Mesendoderm (in vitro differentiated cells): Measurements from ENCODE around the gene SUGCT.

Experiments
- DNase-seq: peaks from one replicate; pipeline ENCODE4 v3.0.0; 2013
- H2AK5ac ChIP-seq: 2 replicates; pipeline ENCODE4 v1.6.1; 2013; ENCODE audit warnings: low read length, inconsistent platforms
- H2BK120ac ChIP-seq: 2 replicates; pipeline ENCODE4 v1.6.1; 2013; ENCODE audit warnings: low read depth, mild to moderate bottlenecking, low read length, moderate library complexity, mixed read lengths
- H2BK15ac ChIP-seq: replicated peaks from 2 replicates; pipeline ENCODE4 v1.6.1; 2013; ENCODE audit warnings: low read depth, mild to moderate bottlenecking, moderate library complexity
- H2BK5ac ChIP-seq: 2 replicates; pipeline ENCODE4 v1.6.1; 2013; ENCODE audit warnings: low read length, inconsistent platforms
- H3K18ac ChIP-seq: 2 replicates; pipeline ENCODE4 v1.6.1; 2013; ENCODE audit warnings: mild to moderate bottlenecking, low read length, mixed read lengths
- H3K23ac ChIP-seq: one replicate; pipeline ENCODE4 v1.6.1; 2013; ENCODE audit warnings: low read length
- H3K27ac ChIP-seq: 2 replicates; pipeline ENCODE4 v1.5.1; 2013; ENCODE audit warnings: low read depth, mild to moderate bottlenecking, inconsistent platforms, low read length, moderate library complexity
- H3K27me3 ChIP-seq: 2 replicates; pipeline ENCODE4 v1.6.1; 2013; ENCODE audit warnings: low read length, control low read depth, mild to moderate bottlenecking, inconsistent platforms; ENCODE audit not compliant: insufficient read depth, poor library complexity
- H3K36me3 ChIP-seq: 2 replicates; pipeline ENCODE4 v1.6.1; 2013; ENCODE audit warnings: low read length, inconsistent platforms; ENCODE audit not compliant: control insufficient read depth, insufficient read depth
- H3K4ac ChIP-seq: one replicate; pipeline ENCODE4 v1.6.1; 2013; ENCODE audit warnings: low read depth, mild to moderate bottlenecking, low read length, moderate library complexity
- H3K4me1 ChIP-seq: 2 replicates; pipeline ENCODE4 v1.6.1; 2013; ENCODE audit warnings: low read depth, low read length, inconsistent platforms; ENCODE audit not compliant: control insufficient read depth
- H3K4me2 ChIP-seq: 2 replicates; pipeline ENCODE4 v1.6.1; 2013; ENCODE audit warnings: low read length
- H3K4me3 ChIP-seq: 2 replicates; pipeline ENCODE4 v1.5.1; 2013; ENCODE audit warnings: mild to moderate bottlenecking, low read length
- H3K56ac ChIP-seq: one replicate; pipeline ENCODE4 v1.6.1; 2013; ENCODE audit warnings: low read length
- H3K79me1 ChIP-seq: 2 replicates; pipeline ENCODE4 v1.6.1; 2013; ENCODE audit warnings: low read length, inconsistent platforms
- H3K79me2 ChIP-seq: 2 replicates; pipeline ENCODE4 v1.6.1; 2013; ENCODE audit warnings: mild to moderate bottlenecking, low read length; ENCODE audit not compliant: control insufficient read depth, insufficient read depth
- H3K9ac ChIP-seq: 2 replicates; pipeline ENCODE4 v1.6.1; 2013; ENCODE audit warnings: low read length, inconsistent platforms
- H4K5ac ChIP-seq: one replicate; pipeline ENCODE4 v1.6.1; 2013; ENCODE audit warnings: low read length
- H4K8ac ChIP-seq: one replicate; pipeline ENCODE4 v1.6.1; 2013; ENCODE audit warnings: low read depth, mild to moderate bottlenecking, control low read depth, low read length, moderate library complexity
- WGBS: extraction: QIAGEN DNeasy Blood & Tissue Kit; methylation state at CpG from one replicate; pipeline ENCODE4 v1.1.7; 2013; ENCODE audit warnings: low lambda C conversion rate, missing lambda C conversion rate; ENCODE audit not compliant: insufficient coverage; ENCODE audit errors: extremely low coverage; 5-methylcytosine and 5-hydroxymethylcytosine counted together

The SUGCT gene

GRCh38 chr7:40419806-40420205, 285.0 kb downstream of the SUGCT start:
- no peak overlapping the region for H2BK5ac ChIP-seq
- H3K4me3 ChIP-seq = no peak overlapping the region
- H4K5ac ChIP-seq = no peak overlapping the region
- no peak overlapping the region for H3K27ac ChIP-seq
- no peak overlapping the region for H4K8ac ChIP-seq
- WGBS = no CpG with 5 or more reads among the region's 1 CpG
- H2BK15ac ChIP-seq = no peak overlapping the region
- no peak overlapping the region for H2AK5ac ChIP-seq
- no peak overlapping the region for H2BK120ac ChIP-seq
- H3K79me1 ChIP-seq = no peaks in the 10 kb centered on the region
- no peaks in the 10 kb centered on the region for H3K79me2 ChIP-seq
- H3K4ac ChIP-seq = no peak overlapping the region
- DNase-seq = peak; percentile 15
- no peaks in the 10 kb centered on the region for H3K27me3 ChIP-seq
- no peak overlapping the region for H3K4me2 ChIP-seq
- no peak overlapping the region for H3K9ac ChIP-seq
- H3K18ac ChIP-seq = no peak overlapping the region
- H3K56ac ChIP-seq = no peak overlapping the region
- H3K36me3 ChIP-seq = no peaks in the 10 kb centered on the region
- no peaks in the 10 kb centered on the region for H3K4me1 ChIP-seq
- H3K23ac ChIP-seq = no peak overlapping the region

DNA sequence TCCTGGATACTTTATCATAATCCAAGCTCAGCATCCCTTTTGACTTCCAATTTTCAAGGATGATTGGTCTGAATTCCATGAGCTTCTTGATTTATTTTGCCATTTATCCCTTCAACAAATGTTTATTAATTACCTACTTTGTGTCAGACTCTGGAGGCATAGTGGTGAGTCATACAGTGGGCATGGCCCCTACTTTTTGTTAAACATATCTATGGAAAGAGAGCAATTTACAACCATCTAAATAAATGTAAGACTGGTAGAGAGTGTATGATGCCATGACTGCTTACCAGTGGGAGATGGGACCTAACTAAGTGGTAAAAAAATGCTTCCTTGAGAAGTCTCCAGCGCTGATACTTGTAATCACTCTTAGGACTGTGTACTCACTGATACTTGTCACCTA, 286.6 kb downstream of the SUGCT start:
- Histone ChIP-seq H3K9ac (no peak overlapping the region), H3K4me3 (no peak overlapping the region), H3K36me3 (no peaks in the 10 kb centered on the region), H3K4me2 (no peak overlapping the region), H4K8ac (no peak overlapping the region), H2BK5ac (no peak overlapping the region), H3K79me2 (no peaks in the 10 kb centered on the region), H4K5ac (no peak overlapping the region), H3K4ac (no peak overlapping the region), H2BK120ac (no peak overlapping the region), H2AK5ac (no peak overlapping the region), H3K56ac (no peak overlapping the region), H3K18ac (no peak overlapping the region), H3K23ac (no peak overlapping the region), H3K27me3 (no peaks in the 10 kb centered on the region), H3K79me1 (no peaks in the 10 kb centered on the region), H3K4me1 (no peaks in the 10 kb centered on the region), H3K27ac (no peak overlapping the region), H2BK15ac (no peak overlapping the region)
- no peak for DNase-seq
- no CpG with 5 or more reads among the region's 1 CpG for WGBS

GRCh38 chr7:40425696-40426095, 290.9 kb downstream of the SUGCT start:
- Histone ChIP-seq H3K56ac (no peak overlapping the region), H3K23ac (no peak overlapping the region), H2BK120ac (no peak overlapping the region), H3K79me1 (no peaks in the 10 kb centered on the region), H3K79me2 (no peaks in the 10 kb centered on the region), H3K4me1 (no peaks in the 10 kb centered on the region), H2BK15ac (no peak overlapping the region), H4K5ac (no peak overlapping the region), H3K4me2 (no peak overlapping the region), H2BK5ac (no peak overlapping the region), H3K18ac (no peak overlapping the region), H3K27me3 (no peaks in the 10 kb centered on the region), H3K27ac (no peak overlapping the region), H3K9ac (no peak overlapping the region), H3K36me3 (no peaks in the 10 kb centered on the region), H4K8ac (no peak overlapping the region), H2AK5ac (no peak overlapping the region), H3K4me3 (no peak overlapping the region), H3K4ac (no peak overlapping the region)
- WGBS = no CpG with 5 or more reads among the region's 2 CpGs
- no peak for DNase-seq

DNA sequence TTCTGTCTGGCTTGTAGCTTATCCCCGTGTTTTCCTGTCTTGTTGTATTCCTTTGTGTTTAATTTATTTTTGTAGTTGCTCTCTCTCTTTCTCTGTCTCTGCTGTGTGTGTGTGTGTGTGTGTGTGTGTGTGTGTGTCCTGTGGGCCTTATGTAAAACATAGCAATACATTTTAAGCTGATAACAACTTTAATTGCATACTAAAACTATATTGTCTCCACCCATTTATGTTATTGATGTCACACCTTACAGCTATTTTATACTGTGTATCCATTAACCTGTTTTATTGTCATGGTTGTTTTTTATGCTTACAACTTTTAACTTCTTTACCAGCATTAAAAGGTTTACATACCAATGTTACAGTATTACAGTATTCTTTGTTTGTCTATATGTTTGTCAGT, 293.6 kb downstream of the SUGCT start:
- Histone ChIP-seq H2BK15ac (no peak overlapping the region), H3K36me3 (no peaks in the 10 kb centered on the region), H3K4ac (no peak overlapping the region), H3K18ac (no peak overlapping the region), H3K4me3 (no peak overlapping the region), H4K8ac (no peak overlapping the region), H3K27ac (no peak overlapping the region), H3K4me2 (no peak overlapping the region), H4K5ac (no peak overlapping the region), H2BK5ac (no peak overlapping the region), H3K79me1 (no peaks in the 10 kb centered on the region), H3K27me3 (no peaks in the 10 kb centered on the region), H3K23ac (no peak overlapping the region), H3K9ac (no peak overlapping the region), H3K4me1 (no peaks in the 10 kb centered on the region), H2BK120ac (no peak overlapping the region), H2AK5ac (no peak overlapping the region), H3K79me2 (no peaks in the 10 kb centered on the region), H3K56ac (no peak overlapping the region)
- no CpG with 5 or more reads among the region's 1 CpG for WGBS
- no peak for DNase-seq

GRCh38 chr7:40429826-40430225, 295.0 kb downstream of the SUGCT start:
- no peak overlapping the region for H3K4me2 ChIP-seq
- no peak overlapping the region for H3K23ac ChIP-seq
- H3K27me3 ChIP-seq = no peaks in the 10 kb centered on the region
- H3K56ac ChIP-seq = no peak overlapping the region
- H3K18ac ChIP-seq = no peak overlapping the region
- no peak overlapping the region for H2BK15ac ChIP-seq
- no CpG with 5 or more reads among the region's 2 CpGs for WGBS
- H3K4me1 ChIP-seq = no peaks in the 10 kb centered on the region
- H3K4me3 ChIP-seq = no peak overlapping the region
- H3K27ac ChIP-seq = no peak overlapping the region
- H3K9ac ChIP-seq = no peak overlapping the region
- no peak overlapping the region for H4K5ac ChIP-seq
- no peak overlapping the region for H2BK5ac ChIP-seq
- H2BK120ac ChIP-seq = no peak overlapping the region
- H4K8ac ChIP-seq = no peak overlapping the region
- no peak for DNase-seq
- no peaks in the 10 kb centered on the region for H3K79me2 ChIP-seq
- no peak overlapping the region for H3K4ac ChIP-seq
- H2AK5ac ChIP-seq = no peak overlapping the region
- no peaks in the 10 kb centered on the region for H3K79me1 ChIP-seq
- H3K36me3 ChIP-seq = no peaks in the 10 kb centered on the region

DNA sequence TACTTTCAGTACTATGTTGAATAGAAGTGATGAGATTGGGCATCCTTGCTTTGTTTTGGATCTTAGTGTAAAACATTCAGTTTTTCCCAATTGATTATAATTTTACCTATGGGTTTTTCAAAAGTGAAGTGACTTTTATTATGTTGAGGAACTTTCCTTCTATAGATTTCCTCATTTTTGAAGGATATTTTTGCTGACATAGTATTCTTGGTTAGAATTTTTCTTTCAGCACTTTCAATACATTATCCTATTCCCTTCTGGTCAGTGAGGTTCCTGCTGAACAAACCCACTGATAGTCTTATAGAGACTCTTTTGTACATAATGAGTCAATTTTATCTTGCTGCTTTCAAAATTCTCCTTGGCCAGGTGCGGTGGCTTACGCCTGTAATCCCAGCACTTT, 297.2 kb downstream of the SUGCT start:
- H3K9ac ChIP-seq = no peak overlapping the region
- no peak overlapping the region for H4K8ac ChIP-seq
- no peak overlapping the region for H3K18ac ChIP-seq
- H3K79me2 ChIP-seq = no peaks in the 10 kb centered on the region
- no peak overlapping the region for H3K4ac ChIP-seq
- no peak overlapping the region for H2BK5ac ChIP-seq
- no peaks in the 10 kb centered on the region for H3K36me3 ChIP-seq
- no peak overlapping the region for H3K27ac ChIP-seq
- H3K4me1 ChIP-seq = no peaks in the 10 kb centered on the region
- H2BK15ac ChIP-seq = no peak overlapping the region
- no peaks in the 10 kb centered on the region for H3K27me3 ChIP-seq
- WGBS = no CpG with 5 or more reads among the region's 2 CpGs
- no peak overlapping the region for H3K4me2 ChIP-seq
- no peak overlapping the region for H3K23ac ChIP-seq
- H3K56ac ChIP-seq = no peak overlapping the region
- H4K5ac ChIP-seq = no peak overlapping the region
- no peaks in the 10 kb centered on the region for H3K79me1 ChIP-seq
- H2BK120ac ChIP-seq = no peak overlapping the region
- H3K4me3 ChIP-seq = no peak overlapping the region
- DNase-seq = no peak
- no peak overlapping the region for H2AK5ac ChIP-seq
